Activated T-cell treated with anti-CD3 and anti-CD28 coated beads for 24 hours (primary cell): ENCODE results near the gene GALNT4.

Source experiments
- DNase-seq: peaks from one replicate; pipeline ENCODE4 v3.0.0-alpha.2; 2020; ENCODE audit warnings: low read depth

GALNT4 gene

DNA sequence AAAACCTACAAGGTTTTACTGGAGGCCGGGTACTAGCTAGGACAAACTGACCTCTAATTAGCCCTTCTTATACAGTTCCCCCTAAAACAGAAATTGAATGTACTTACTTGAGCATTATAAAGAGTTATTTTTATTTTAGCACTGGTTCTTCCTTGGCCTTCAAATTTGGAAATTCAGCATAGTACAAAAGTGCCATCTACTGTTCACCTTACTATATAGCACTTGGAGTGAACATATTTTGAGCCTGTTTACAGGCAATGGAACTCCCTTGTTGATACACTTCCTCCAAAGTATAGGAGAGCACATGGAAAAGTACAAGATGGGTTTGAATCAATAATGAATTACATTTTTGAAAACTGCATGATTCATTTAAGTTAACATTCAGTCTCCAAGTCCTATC is 5.1 kb upstream of the GALNT4 start:
- DNase-seq, result no peak

DNA sequence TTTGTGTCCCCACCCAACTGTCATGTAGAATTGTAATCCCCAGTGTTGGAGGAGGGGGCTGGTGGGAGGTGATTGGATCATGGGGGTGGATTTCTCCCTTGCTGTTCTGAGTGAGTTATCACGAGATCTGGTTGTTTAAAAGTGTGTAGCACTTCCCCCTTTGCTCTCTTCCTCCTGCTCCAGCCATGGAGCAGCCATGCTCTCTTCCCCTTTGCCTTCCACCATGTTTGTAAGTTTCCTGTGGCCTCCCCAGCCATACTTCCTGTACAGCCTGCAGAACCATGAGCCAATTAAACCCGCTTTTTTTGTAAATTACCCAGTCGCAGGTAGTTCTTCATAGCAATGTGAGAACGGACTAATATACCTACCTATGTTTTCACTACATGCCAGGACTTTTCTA is 3.8 kb upstream of the GALNT4 start:
- DNase-seq, result no peak

DNA sequence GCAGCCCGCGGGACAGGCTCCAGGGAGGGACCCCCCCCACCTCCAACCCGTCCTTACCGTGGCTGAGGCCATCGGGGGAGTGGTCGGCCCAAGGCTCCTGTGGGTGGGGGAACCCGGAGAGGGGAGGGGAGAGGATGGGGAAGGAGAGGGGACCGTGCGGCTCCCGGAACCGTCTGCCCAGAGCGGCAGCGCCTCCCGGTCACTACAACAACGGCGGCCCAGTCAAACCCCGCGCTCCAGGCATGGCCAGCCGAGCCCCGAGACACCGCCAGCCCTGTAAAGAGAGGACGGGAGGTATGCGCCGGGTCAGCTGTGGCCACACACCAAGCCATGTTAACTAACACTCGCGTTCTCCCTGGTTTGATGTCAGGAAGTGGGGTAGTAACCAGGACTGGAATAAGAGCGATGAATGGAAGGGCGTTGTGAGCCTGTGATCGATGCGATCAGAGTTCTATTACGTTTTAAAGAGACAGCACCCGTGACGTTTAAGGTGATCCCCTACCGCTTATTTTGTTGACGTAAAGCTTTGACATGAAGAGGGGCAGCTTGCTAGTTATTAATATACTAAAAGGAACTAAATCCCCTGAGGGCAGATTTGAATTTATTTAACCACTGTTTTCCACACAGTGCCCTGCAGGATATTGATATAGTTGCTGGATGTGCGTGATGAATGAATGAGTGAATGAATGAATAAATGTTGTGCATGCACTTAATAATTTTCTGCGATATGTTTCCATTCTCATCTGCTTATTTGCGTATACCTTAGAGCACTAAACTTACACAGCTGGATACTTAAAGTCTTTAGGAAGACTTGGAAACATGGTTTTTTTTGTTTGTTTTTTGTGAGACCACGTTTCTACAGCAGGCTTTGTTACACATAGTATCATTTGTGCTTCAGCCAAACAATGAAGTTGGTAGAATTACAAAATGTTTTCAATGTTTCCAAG is 1.5 kb upstream of the GALNT4 start, which contains the start of gene POC1B:
Gene POC1B, minus strand, starts transcription at position 224 of the 947 bp plus-strand sequence. Its CDS starts 152 bp downstream, at position 72.
- DNase-seq, result peak; percentile 69

DNA sequence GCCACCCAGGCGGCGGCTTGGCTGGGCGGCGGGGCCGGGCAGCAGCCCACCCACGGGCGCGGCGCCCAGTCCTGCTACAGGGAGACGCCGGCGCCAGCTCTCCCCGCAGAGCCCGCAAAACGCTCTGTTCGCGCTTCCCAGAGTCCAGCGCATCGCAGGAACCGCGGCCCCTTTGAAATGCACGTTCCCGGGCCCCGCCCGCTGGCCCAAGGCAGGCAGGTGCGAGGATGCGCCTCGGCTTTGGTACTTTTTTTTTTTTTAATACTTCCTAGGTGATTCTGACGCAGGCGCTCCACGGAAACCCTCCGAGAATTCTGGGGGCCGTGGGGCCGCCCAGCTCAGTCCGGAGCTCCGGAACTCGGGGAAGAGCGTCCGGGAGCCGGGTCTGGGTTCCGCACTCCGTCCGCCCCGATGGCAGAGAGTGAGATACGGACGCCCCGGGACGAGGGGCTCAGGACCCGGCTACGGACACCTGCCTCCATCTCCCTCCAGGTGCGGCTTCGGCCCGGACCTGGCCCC is 768 bp upstream of the GALNT4 start:
- DNase-seq, result peak; percentile 20

DNA sequence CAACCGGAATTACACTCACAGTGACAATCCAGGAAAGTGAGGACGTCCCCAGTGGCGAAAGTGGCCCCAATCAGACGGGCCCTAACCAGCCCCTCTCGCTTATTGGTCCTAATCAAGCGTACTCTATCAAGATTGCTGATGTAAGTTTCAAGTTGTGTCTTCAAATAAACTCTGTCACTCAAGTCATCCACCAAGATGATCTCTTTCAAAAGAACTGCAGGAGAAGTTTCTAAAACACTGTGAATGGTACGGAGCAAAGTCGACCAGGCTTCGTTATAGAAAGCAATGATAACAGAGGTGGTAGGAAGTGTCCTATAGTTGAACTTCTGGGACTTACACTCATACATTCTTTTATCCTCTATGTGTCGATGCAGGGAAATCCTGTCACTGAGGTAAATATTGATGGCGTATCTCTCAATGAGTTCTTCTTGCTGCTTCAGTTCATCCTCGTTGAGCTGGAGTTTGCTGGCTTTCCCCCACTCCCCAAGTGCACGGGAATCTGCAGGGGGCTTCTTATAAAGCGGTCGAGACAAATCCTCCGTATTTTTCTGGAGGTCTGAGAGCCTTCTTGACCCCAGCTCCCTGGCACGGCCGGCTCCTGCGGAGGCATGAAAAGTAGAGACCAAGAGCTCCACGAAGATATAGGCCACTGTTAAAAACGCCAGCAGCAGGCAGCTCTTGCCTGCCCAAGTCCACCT is 604 bp downstream of the GALNT4 start:
- DNase-seq, result no peak

DNA sequence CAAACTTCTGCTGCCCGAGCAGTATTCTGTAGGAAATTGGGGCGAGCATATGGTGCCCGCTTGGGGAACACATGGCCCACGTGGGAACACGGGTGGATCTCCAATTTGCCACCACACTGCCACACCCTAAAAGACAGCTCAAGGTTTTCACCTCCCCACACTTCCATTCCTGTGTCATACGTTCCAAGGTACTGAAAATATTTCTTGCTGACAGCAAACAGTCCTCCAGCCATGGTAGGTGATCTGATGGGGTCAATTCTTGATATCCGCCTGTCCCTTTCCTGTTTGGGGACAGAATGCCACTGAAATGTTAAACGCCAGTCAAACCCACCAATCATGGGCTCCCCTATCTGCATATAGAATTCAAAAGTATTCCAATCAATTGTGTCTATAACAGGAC is 1.2 kb downstream of the GALNT4 start:
- no peak for DNase-seq

DNA sequence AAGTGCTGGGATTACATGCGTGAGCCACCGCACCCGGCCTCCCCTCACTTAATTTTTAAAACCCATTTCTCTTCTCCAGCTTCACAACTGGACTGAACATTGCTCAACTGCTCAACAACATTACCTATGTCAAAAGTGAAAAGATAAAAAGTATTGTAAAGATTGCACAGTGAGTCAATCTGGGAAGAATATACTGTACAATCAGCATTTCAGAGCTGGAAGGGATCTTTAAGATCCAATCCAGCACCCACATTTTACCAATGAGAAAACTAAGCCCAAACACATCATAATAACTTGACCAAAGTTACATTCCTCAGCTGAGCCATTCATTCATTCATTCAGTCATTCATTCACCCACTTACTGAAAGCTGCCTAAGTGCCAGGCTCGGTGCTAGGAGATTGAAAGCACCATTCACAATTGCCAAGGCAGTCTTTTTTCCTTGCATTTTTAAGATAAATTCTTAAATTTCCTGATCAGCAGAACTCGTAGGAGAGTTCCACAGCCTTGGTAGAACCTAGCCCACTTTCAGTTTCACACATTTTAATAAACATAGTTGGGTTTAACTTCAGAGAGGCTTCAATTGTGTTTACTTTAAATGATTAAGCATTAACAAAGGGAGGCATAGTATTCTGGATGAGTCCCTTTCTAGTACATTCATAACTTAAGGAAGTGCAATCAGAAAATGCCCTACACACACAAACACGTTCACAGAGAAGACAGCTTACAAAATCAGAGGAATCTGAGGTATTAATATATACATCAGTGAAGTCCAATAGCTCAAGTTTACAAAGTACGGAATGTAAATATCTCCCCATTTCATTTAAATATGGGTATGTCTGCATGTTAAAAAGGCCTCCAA is 3.0 kb downstream of the GALNT4 start:
- DNase-seq, result no peak

DNA sequence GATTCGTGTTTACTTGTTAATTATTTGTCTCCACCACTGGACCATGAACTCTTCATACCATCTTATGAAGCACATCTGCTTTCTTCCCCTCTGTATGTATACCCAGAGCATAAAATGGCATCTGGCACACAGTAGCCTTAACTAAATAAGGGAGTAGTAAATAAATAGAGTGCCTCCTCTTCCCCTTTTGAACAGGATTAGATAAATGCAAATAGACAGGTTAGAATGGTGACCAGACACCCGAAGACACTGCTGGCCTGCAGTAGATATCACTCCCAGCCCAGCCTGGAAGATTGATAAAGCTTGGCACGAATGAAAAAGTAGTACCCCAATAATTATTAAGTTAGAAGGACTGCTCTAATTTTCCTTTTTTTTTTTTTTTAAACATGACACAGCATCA is 6.9 kb downstream of the GALNT4 start:
- DNase-seq, result no peak

DNA sequence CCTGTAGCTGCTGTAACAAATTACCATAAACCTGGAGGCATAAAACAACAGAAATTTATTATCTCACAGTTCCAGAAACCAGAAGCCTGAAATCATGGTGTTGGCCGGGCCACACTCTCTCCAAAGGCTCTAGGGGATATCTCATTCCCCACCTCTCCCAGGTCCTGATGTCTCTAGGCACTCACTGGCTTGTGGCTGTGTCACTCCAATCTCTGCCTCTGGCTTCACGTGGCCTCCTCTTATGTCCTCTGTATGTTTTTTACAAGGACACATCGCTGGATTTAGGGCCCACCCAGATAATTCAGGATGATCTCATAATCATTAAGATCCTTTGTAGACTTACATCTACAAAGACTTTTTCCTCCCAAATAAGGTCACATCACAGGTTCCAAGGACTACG is 8.0 kb downstream of the GALNT4 start:
- no peak for DNase-seq

DNA sequence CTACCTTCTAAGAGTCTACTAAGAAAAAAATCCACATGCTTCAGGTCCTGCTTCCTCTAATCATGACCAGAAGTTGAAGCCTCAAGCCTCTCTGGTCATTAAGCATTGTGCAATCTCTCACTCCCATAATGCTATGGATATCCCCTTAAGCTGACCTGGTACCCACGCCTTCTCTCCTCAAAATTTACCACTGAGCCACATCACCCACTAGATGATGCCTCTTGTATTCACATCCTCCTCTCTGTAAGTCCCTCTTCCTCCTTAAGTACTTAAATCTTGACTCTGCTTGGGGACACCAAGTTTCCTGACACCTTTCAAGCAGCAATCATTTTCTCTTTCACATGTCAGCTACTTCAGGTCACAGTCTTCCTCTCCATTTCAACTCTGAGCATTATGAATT is 9.8 kb downstream of the GALNT4 start:
- DNase-seq, result no peak

DNA sequence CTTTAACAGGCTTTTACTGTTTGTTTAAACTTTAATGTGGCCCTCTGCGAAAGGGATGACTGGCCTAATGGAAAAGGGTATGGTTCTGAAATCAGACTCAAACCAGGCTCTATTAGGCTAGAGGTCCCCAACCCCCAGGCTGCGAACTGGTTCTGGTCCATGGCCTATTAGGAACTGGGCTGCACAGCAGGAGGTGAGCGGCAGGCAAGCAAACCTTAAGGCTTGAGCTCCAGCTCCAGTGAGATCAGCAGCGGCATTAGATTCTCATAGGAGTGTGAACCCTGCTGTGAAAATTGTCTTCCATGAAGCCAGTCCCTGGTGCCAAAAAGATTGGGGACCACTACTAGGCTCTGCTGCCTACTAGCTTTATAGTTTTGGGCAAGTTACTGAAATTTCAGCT is 11.1 kb downstream of the GALNT4 start:
- DNase-seq, result no peak

DNA sequence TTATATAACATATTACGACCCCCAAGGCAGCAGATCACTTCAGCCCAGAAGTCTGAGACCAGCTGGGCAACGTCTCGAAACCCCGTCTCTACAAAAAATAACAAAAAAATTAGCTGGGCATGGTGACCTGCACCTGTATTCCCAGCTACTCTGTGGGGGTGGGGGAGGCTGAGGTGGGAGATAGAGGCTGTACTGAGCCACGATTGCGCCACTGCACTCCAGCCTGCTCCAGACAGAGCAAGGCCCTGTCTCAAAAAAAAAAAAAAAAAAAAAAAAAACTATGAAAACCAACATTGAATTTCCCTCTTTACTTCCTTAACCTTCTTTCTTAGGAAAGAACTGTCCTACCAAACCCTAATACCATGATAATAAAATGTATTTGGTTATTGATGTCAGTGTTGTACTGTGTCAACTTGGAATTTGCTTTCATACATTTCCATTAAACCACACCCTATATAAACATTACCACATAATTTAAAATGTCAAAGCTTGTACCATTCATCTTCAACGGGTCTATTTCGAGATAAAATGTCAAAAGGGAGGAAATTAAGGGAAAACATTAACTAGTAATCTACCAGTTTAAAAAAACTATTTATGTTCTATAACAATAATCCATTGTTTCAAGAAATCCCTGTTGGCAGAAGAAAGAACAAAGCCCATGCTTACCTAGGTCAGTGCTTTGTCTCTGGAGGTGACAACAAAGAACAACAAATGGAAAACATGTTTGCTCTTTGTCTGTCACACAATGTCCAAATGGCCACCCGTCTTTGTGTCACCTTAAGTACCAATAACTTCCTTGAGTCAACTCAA is 17.4 kb downstream of the GALNT4 start:
- DNase-seq, result no peak

DNA sequence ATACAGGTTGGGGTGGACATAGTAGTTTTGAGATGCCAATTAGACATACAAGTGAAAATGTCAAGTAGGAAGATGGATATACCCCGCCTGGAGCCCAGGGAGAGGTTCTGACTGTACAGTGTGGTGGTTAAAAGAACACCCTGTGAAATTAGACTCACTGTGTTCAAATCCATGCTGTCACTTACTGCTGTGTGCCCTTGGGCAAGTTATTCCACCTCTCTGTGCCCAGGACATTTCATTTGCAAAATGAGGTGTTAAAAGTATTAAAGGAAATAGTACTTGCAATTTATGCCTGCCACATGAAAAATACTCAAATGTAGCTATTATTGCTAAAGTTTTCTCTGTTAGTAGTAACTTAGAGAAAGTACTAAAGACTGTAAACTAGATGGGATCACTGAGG is 18.5 kb downstream of the GALNT4 start:
- no peak for DNase-seq

DNA sequence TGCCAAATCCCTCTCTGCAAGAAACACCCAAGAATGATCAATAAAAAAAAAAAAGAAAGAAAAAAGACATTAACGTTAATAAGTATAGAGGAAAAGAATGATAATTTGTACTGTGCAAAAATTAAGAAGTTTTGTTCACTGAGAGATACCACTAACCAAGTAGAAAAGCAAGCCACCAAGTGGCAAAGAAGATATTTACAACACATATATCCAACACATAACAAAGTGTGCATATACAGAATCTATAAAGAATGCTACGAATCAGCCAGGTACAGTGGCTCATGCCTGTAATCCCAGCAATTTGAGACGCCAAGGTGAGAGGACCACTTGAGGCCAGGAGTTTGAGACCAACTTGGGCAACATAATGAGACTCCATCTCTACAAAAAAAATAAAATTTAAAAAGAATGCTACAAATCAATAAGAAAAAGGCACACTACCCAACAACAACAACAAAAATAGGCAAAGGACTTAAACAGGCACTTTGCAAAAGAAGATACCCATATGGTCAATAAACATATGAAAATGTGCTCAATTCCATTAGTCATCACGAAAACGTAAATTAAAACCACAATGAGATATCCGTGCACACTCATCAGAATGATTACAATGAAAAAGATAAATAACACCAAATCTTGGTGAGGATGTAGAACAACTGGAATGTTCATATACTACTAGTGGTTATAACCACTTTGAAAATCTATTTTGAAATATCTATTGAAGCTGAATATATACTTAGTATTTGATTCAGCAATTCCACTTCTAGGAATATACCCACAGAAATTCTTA is 19.8 kb downstream of the GALNT4 start:
- no peak for DNase-seq

DNA sequence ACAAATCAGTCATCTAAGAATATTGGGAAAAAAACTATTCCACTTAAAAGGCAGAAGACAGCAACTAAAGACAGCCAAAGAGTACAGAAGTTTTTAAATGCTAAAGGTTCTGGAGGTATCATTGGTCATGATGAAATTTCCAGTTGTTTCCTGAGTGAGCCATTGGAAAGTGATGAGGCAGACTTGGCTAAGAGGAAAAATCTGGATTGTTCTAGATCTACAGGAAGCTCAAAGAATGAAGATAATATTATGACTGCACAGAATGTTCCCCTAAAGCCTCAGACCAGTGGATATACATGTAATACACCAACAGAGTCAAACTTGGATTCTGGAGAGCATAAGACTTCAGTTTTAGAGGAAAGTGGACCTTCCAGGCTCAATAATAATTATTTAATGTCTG is 22.8 kb downstream of the GALNT4 start:
- no peak for DNase-seq

DNA sequence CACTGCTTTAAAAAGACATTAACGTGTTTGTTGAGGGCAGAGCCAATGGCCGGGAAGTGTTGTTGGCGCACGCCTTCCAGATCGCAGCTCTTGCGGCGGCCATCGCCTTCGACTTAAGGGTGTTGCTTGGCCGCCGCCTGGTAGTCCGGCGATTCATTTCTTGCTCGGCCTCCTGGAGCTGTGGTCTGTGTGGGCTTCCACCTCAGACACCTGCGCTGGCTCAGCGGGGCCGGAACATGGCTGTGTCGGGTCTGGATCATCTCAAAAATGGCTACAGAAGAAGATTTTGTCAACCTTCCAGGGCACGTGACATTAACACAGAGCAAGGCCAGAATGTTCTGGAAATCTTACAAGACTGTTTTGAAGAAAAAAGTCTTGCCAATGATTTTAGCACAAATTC is 24.7 kb downstream of the GALNT4 start:
- no peak for DNase-seq

DNA sequence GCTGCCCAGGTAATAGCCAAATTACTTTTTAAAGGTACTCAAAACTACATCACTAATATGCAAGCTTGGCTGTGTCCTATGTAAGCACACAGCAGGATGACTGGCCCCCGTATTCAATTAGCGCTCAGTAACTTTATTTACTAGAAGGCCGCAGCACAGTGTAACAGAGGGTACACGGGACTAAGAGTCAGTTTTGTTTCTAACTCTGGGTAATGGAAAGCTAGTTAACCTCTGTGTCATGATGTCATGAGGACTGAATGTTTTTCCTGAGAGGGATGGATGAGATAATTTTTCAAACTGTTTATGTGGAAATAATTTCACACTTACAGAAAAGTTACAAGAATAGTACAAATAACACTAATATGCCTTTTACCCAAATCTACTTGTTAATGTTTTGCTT is 27.1 kb downstream of the GALNT4 start:
- DNase-seq, result no peak

DNA sequence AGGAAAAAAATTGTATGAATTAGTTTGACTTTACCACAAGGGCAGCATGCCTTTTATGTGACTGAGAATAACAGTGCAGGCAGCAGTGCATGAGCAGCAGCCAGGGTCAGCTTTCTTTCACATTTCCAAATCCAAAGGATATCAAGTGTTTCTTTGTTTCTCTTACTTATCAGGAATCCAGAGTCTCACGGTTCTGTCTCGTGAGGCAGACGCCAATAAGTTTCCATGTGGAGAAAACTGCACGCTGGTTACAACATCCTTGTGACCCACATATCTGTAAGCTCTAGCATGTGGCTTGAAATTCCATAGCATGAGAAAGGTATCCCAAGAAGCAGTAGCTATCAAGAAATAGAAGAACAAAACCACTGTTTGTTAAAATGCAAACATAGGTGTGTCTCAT is 27.6 kb downstream of the GALNT4 start:
- no peak for DNase-seq

DNA sequence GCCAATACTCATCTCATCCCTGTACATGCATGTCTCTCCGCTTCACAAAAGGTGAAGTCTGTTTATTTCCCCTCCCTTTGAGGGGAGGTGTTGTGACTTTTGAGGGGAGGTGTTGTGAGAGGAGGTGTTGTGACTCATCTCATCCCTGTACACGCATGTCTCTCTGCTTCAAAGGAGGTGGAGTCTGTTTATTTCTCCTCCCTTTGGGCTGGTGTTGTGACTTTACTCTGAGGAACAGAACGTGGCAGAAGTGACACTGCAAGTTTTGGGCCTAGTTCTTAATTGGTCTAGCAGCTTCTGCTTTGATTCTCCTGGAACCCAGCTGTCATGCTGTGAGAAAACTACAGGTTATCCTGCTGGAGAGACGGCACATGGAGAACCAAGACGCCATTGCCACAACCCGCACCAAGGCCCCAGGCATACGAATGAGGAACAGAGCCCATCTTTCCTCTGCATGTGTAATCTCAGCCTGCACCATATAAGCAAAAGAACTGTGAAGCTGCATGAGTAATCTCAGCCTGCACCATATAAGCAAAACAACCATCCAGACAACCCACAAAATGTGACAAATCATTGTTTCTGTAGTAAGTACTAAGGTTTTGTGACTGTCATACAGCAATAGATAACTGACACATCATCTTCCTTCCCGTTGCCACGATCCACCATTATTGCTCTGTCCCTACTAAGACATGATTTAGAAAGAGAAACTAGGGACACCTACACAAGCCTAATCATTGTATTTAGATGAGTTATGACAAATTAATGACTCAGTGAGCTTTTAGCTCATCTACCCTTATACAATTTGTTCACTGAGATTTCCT is 30.0 kb downstream of the GALNT4 start:
- DNase-seq, result peak; percentile 40
